ENCODE data around the gene NOVA2.

Gene NOVA2

GRCh38 chr19:45972947-45973540, 621 bp downstream of the NOVA2 start:
- H3K9me3 ChIP-seq (replicated peaks; ENCODE audit: low read length): no peaks in the 10 kb centered on the region
- peaks cover 80% of the 10 kb centered on the region for H3K27me3 ChIP-seq (ENCODE audit: control insufficient read depth, insufficient read depth, low read length)
- H3K4me2 ChIP-seq (ENCODE audit: low read length): no peak overlapping the region
- H3K4me3 ChIP-seq (ENCODE audit: low read length): no peak overlapping the region
- H3K9ac ChIP-seq (ENCODE audit: low read depth, low read length): no peak overlapping the region
- no peaks in the 10 kb centered on the region for H3K36me3 ChIP-seq (ENCODE audit: insufficient read depth, low read length)
- no peaks in the 10 kb centered on the region for H3K4me1 ChIP-seq (ENCODE audit: control insufficient read depth, insufficient read depth, low read length)

DNA sequence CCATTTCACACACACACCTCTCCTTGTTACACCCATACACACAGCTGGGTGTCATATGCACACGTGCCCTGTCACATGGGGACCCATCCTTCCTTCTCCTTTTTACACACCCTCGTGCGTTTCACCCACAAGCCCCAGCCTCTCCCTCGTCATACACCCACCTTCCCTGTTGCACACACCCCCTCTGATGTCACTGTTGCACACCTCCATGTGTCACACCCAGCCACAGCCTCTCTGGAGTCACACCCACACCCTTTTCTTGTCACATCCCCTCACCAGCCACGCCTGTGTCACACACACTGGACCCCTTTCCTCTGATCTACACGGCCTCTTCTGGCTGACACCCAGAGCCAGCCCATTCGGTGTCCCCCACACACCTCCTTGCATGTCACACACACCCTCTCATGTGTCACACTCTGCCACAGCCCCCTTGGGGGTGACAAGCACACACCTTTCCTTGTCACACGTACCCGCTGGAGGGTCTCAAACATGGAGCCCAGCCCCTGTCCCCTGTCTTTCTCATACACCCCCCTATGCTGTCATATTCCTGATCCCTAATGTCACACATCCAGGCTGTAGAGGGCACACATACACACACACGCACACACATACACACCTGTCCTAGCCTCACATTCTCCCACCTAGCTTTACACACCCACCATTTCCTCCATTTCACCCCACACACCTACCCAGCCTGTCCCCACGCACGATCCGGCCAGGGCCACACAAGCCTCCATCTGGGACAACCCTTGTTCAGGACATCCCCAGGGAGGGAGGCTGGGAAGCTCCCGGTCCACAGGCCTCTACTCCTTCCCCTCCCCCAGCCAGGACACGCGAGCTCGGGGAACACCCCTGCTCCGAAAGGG, 1.4 kb downstream of the NOVA2 start:
- Histone ChIP-seq H3K9ac (ENCODE audit: low read depth, low read length) (no peak overlapping the region), H3K9me3 (replicated peaks; ENCODE audit: low read length) (no peaks in the 10 kb centered on the region), H3K36me3 (ENCODE audit: insufficient read depth, low read length) (no peaks in the 10 kb centered on the region), H3K4me1 (ENCODE audit: control insufficient read depth, insufficient read depth, low read length) (no peaks in the 10 kb centered on the region), H3K27me3 (ENCODE audit: control insufficient read depth, insufficient read depth, low read length) (peaks cover 80% of the 10 kb centered on the region), H3K4me3 (ENCODE audit: low read length) (no peak overlapping the region), H3K4me2 (ENCODE audit: low read length) (no peak overlapping the region)

GRCh38 chr19:45971260-45971902, 2.3 kb downstream of the NOVA2 start:
- Histone ChIP-seq H3K9ac (ENCODE audit: low read depth, low read length) (no peak overlapping the region), H3K9me3 (replicated peaks; ENCODE audit: low read length) (no peaks in the 10 kb centered on the region), H3K4me1 (ENCODE audit: control insufficient read depth, insufficient read depth, low read length) (no peaks in the 10 kb centered on the region), H3K4me3 (ENCODE audit: low read length) (no peak overlapping the region), H3K36me3 (ENCODE audit: insufficient read depth, low read length) (no peaks in the 10 kb centered on the region), H3K27me3 (ENCODE audit: control insufficient read depth, insufficient read depth, low read length) (peaks cover 78% of the 10 kb centered on the region), H3K4me2 (ENCODE audit: low read length) (no peak overlapping the region)

DNA sequence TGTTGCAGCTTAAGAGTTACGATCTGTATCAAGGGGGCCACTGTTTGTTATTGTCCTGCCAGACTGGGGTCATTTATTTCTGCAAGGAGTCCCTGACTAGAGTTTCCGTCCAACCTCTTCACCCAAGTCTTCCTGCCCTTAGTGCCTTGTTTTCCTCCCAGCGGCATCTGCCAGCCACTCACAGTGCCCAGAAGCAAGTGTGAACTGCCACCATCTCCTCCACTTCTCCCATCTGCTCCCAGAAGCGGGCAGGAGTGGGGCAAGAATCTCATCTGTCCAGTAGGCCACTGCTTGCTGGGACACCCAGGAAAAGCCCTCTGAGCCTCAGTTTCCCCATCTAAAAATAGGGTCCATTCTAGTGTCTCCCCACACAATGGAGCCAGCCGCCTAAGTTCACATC, 4.0 kb downstream of the NOVA2 start:
- H3K27me3 ChIP-seq (ENCODE audit: control insufficient read depth, insufficient read depth, low read length): peaks cover 72% of the 10 kb centered on the region
- no peaks in the 10 kb centered on the region for H3K36me3 ChIP-seq (ENCODE audit: insufficient read depth, low read length)
- no peak overlapping the region for H3K4me2 ChIP-seq (ENCODE audit: low read length)
- H3K4me3 ChIP-seq (ENCODE audit: low read length): no peak overlapping the region
- no peaks in the 10 kb centered on the region for H3K4me1 ChIP-seq (ENCODE audit: control insufficient read depth, insufficient read depth, low read length)
- H3K9me3 ChIP-seq (replicated peaks; ENCODE audit: low read length): no peaks in the 10 kb centered on the region
- no peak overlapping the region for H3K9ac ChIP-seq (ENCODE audit: low read depth, low read length)

GRCh38 chr19:45968626-45969025, 5.0 kb downstream of the NOVA2 start:
- H3K36me3 ChIP-seq (ENCODE audit: insufficient read depth, low read length): no peaks in the 10 kb centered on the region
- H3K4me2 ChIP-seq (ENCODE audit: low read length): no peak overlapping the region
- H3K27me3 ChIP-seq (ENCODE audit: control insufficient read depth, insufficient read depth, low read length): peaks cover 66% of the 10 kb centered on the region
- H3K9ac ChIP-seq (ENCODE audit: low read depth, low read length): no peak overlapping the region
- H3K4me3 ChIP-seq (ENCODE audit: low read length): no peak overlapping the region
- H3K4me1 ChIP-seq (ENCODE audit: control insufficient read depth, insufficient read depth, low read length): no peaks in the 10 kb centered on the region
- no peaks in the 10 kb centered on the region for H3K9me3 ChIP-seq (replicated peaks; ENCODE audit: low read length)

DNA sequence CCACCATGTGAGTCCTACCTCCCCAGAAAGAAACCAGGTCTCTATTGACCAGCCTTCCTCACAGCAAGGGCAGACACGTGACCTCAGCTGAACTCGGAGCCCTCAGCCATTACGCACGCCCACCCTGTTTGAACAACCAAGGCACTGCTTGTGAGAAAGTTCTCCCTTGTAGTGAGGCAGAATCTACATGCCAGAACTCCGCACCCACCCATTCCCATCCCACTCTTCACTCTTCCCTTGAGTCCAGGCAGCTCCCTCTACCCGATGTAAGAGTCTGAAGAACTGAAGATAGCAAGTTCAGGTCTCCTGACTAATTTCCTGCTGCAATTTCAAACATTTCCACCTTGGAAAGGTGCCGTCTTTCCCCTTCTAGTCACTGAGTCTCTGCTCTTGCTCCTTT, 6.4 kb downstream of the NOVA2 start:
- H3K36me3 ChIP-seq (ENCODE audit: insufficient read depth, low read length): no peaks in the 10 kb centered on the region
- H3K9ac ChIP-seq (ENCODE audit: low read depth, low read length): no peak overlapping the region
- H3K4me3 ChIP-seq (ENCODE audit: low read length): no peak overlapping the region
- H3K27me3 ChIP-seq (ENCODE audit: control insufficient read depth, insufficient read depth, low read length): peaks cover 63% of the 10 kb centered on the region
- H3K4me1 ChIP-seq (ENCODE audit: control insufficient read depth, insufficient read depth, low read length): no peaks in the 10 kb centered on the region
- no peaks in the 10 kb centered on the region for H3K9me3 ChIP-seq (replicated peaks; ENCODE audit: low read length)
- H3K4me2 ChIP-seq (ENCODE audit: low read length): no peak overlapping the region

- Histone ChIP-seq H3K4me3 (ENCODE audit: low read length) (no peak overlapping the region), H3K9me3 (replicated peaks; ENCODE audit: low read length) (no peaks in the 10 kb centered on the region), H3K4me2 (ENCODE audit: low read length) (no peak overlapping the region), H3K4me1 (ENCODE audit: control insufficient read depth, insufficient read depth, low read length) (no peaks in the 10 kb centered on the region), H3K9ac (ENCODE audit: low read depth, low read length) (no peak overlapping the region), H3K36me3 (ENCODE audit: insufficient read depth, low read length) (no peaks in the 10 kb centered on the region), H3K27me3 (ENCODE audit: control insufficient read depth, insufficient read depth, low read length) (peaks cover 52% of the 10 kb centered on the region)
Observed at GRCh38 chr19:45962021-45962420, 11.6 kb downstream of the NOVA2 start.

DNA sequence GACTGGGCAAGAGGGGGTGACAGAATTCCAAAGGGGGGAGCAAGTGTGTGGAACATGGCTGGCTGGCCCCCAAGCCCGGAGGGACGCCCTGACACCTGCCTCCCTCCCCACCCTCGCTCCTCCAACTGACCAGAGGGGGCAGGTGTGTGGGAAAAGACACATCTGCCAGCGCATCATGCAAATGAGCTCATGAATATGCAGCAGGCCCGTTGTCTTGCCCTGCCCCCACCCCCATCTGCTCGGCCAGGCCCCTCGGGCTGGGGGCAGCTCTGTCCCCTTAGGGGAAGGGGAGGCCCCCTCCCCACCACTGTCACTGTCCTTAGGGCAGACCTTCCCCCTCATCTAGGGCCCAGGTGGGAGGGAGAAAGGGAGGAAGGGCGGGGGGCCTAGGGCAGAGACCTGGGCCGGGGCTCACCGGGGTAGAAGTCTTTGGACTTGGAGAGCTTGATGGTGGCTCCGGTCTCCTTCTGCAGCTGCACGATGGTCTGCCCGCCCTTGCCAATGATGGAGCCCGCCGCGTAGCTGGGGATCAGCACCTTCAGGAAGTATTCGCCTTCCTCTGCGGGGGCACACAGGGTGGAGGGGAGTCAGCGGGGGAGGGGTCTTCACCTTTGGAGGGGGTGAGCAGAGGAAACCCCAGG, 12.9 kb downstream of the NOVA2 start:
- H3K4me3 ChIP-seq (ENCODE audit: low read length): no peak overlapping the region
- H3K4me2 ChIP-seq (ENCODE audit: low read length): no peak overlapping the region
- peaks cover 44% of the 10 kb centered on the region for H3K27me3 ChIP-seq (ENCODE audit: control insufficient read depth, insufficient read depth, low read length)
- H3K4me1 ChIP-seq (ENCODE audit: control insufficient read depth, insufficient read depth, low read length): no peaks in the 10 kb centered on the region
- no peaks in the 10 kb centered on the region for H3K36me3 ChIP-seq (ENCODE audit: insufficient read depth, low read length)
- H3K9ac ChIP-seq (ENCODE audit: low read depth, low read length): no peak overlapping the region
- H3K9me3 ChIP-seq (replicated peaks; ENCODE audit: low read length): no peaks in the 10 kb centered on the region

DNA sequence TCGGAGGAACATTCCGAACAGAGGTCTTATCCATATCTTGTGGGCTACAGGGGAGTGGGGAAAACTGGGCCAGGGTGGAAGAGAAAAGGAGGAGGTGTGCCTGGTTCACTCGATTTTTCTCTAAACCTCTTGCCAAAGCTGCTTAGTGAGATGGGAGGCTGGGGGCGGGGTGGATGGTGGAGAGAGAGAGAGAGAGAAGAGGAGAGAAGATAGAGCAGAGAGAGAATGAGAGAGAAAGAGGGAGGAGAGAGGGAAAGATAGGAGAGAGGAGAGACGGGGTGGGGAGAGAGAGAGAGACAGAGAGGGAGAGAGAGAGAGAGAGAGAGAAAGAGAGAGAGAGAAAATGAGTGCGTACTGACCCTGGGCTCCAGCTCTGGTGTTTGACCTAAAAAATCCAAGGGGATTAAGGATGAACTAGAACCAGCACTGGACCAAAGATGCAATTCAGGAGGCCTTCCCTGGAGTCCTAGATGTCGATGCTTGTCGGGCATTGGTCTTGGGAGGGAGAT, 14.1 kb downstream of the NOVA2 start:
- no peak overlapping the region for H3K4me2 ChIP-seq (ENCODE audit: low read length)
- H3K27me3 ChIP-seq (ENCODE audit: control insufficient read depth, insufficient read depth, low read length): peaks cover 38% of the 10 kb centered on the region
- H3K4me3 ChIP-seq (ENCODE audit: low read length): no peak overlapping the region
- H3K9ac ChIP-seq (ENCODE audit: low read depth, low read length): no peak overlapping the region
- H3K9me3 ChIP-seq (replicated peaks; ENCODE audit: low read length): no peaks in the 10 kb centered on the region
- H3K36me3 ChIP-seq (ENCODE audit: insufficient read depth, low read length): no peaks in the 10 kb centered on the region
- no peaks in the 10 kb centered on the region for H3K4me1 ChIP-seq (ENCODE audit: control insufficient read depth, insufficient read depth, low read length)

- Histone ChIP-seq H3K9me3 (replicated peaks; ENCODE audit: low read length) (no peaks in the 10 kb centered on the region), H3K36me3 (ENCODE audit: insufficient read depth, low read length) (no peaks in the 10 kb centered on the region), H3K4me2 (ENCODE audit: low read length) (no peak overlapping the region), H3K27me3 (ENCODE audit: control insufficient read depth, insufficient read depth, low read length) (peaks cover 39% of the 10 kb centered on the region), H3K4me3 (ENCODE audit: low read length) (no peak overlapping the region), H3K9ac (ENCODE audit: low read depth, low read length) (no peak overlapping the region), H3K4me1 (ENCODE audit: control insufficient read depth, insufficient read depth, low read length) (no peaks in the 10 kb centered on the region)
Observed at GRCh38 chr19:45958769-45959516, 14.7 kb downstream of the NOVA2 start.

DNA sequence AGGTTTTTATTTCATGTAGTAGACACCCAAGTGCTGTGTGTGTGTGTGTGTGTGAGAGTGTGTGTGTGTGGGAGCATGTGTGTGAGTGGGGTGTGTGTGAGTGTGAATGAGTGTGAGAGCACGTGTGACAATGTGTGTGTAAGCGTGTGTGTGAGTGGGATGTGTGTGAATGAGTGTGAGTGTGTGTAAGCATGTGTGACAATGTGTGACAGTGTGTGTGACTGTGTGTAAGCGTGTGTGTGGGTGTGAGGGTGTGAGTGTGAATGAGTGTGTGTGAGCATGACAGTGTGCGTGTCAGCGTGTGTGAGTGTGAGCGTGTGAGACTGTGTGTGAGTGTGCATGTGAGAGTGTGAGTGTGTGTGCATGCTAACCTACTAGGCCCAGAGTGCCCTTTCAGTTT, 15.3 kb downstream of the NOVA2 start:
- H3K4me2 ChIP-seq (ENCODE audit: low read length): no peak overlapping the region
- peaks cover 41% of the 10 kb centered on the region for H3K27me3 ChIP-seq (ENCODE audit: control insufficient read depth, insufficient read depth, low read length)
- no peaks in the 10 kb centered on the region for H3K4me1 ChIP-seq (ENCODE audit: control insufficient read depth, insufficient read depth, low read length)
- H3K36me3 ChIP-seq (ENCODE audit: insufficient read depth, low read length): no peaks in the 10 kb centered on the region
- no peak overlapping the region for H3K4me3 ChIP-seq (ENCODE audit: low read length)
- H3K9me3 ChIP-seq (replicated peaks; ENCODE audit: low read length): no peaks in the 10 kb centered on the region
- H3K9ac ChIP-seq (ENCODE audit: low read depth, low read length): no peak overlapping the region
